22Rv1 (cell line): ENCODE results near the gene IFT43.

ENCODE experiments used
- ZFX ChIP-seq: fragments of 450-650 bp; IDR thresholded peaks from 2 replicates; pipeline ENCODE4 v1.6.1; 2017; ENCODE audit warnings: antibody characterized with exemption, borderline replicate concordance
- TF ChIP-seq, protein P1 (sequence below): fragments of 450-650 bp; IDR thresholded peaks from 2 replicates; pipeline ENCODE4 v1.5.1; 2017; ENCODE audit warnings: mild to moderate bottlenecking

- TF ChIP-seq, protein P1, sequence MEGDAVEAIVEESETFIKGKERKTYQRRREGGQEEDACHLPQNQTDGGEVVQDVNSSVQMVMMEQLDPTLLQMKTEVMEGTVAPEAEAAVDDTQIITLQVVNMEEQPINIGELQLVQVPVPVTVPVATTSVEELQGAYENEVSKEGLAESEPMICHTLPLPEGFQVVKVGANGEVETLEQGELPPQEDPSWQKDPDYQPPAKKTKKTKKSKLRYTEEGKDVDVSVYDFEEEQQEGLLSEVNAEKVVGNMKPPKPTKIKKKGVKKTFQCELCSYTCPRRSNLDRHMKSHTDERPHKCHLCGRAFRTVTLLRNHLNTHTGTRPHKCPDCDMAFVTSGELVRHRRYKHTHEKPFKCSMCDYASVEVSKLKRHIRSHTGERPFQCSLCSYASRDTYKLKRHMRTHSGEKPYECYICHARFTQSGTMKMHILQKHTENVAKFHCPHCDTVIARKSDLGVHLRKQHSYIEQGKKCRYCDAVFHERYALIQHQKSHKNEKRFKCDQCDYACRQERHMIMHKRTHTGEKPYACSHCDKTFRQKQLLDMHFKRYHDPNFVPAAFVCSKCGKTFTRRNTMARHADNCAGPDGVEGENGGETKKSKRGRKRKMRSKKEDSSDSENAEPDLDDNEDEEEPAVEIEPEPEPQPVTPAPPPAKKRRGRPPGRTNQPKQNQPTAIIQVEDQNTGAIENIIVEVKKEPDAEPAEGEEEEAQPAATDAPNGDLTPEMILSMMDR = no peak
- TF ChIP-seq ZFX = no peak
Observed at GRCh38 chr14:76024211-76024907, 38.8 kb downstream of the IFT43 start.
